ENCODE measurements around the gene PHF5A.
A peak's percentile ranks its signal among the peaks of the same experiment; 100 is the strongest.

PHF5A gene, protein sequence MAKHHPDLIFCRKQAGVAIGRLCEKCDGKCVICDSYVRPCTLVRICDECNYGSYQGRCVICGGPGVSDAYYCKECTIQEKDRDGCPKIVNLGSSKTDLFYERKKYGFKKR

DNA sequence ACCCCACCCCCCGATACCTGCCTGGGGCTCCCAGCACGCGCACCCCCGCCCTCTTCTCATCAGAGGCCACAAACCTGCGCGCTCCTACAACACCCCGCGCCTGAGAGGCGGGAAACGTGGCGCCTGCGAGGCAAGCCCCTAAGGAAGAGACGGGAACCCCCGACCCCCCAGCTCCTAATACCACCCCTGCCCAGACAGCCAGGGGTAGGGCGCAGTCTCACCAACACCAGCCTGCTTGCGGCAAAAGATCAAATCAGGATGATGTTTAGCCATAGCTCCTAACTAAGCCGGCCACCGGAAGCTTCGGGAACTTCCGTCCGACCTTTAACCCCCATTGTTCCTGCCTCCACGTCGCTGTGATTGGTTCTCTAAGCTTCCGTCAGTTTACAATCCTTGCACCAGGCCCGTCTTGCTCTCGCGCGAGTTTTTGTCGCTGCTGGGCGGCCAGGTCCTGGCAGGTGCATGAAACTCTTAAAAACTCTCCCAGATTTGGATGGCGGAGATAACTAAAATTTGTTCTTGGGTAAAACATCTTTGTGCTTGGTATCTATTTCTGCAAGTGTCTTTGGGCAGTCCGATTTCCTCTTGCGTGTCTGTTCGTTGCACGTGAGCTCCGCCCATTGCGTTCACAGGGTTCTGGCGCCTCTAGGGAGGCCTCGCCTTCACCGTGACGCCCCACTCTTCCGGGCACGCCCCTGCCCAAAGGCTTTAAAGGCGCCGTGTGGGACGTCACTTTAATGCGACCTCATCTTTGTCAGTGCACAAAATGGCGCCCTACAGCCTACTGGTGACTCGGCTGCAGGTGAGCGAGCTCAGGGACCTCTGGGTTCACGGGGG is at the start of gene PHF5A, which contains the start of gene ACO2:
TSS of gene PHF5A (minus strand) at position 312 of the 837 bp plus-strand sequence. CDS start at position 273, 39 bp downstream.
TSS of gene ACO2 (plus strand) at position 737 of the 837 bp plus-strand sequence. CDS start at position 767, 30 bp downstream.
- DNase-seq (ENCODE audit: low read depth in 2 of 2, low spot score in 1 of 2) = peak; percentile 96 to 98

DNA sequence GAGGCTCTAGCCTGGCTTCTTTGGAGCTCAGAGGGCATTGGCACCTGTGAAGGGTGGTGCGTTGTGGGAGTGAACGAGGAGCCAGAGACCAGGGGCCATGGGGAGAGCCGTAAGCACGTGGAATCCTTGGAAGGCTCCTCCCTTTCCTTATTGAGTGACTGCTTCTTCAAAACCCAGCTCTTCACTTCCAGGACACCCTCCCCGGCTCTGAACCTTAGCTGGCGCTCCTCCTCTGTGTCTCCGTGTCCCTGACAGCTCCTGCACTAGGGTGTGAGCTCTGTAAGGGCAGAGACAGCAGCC is 49.5 kb upstream of the PHF5A start:
- DNase-seq (ENCODE audit: low read depth in 2 of 2, low spot score in 1 of 2) = no peak

DNA sequence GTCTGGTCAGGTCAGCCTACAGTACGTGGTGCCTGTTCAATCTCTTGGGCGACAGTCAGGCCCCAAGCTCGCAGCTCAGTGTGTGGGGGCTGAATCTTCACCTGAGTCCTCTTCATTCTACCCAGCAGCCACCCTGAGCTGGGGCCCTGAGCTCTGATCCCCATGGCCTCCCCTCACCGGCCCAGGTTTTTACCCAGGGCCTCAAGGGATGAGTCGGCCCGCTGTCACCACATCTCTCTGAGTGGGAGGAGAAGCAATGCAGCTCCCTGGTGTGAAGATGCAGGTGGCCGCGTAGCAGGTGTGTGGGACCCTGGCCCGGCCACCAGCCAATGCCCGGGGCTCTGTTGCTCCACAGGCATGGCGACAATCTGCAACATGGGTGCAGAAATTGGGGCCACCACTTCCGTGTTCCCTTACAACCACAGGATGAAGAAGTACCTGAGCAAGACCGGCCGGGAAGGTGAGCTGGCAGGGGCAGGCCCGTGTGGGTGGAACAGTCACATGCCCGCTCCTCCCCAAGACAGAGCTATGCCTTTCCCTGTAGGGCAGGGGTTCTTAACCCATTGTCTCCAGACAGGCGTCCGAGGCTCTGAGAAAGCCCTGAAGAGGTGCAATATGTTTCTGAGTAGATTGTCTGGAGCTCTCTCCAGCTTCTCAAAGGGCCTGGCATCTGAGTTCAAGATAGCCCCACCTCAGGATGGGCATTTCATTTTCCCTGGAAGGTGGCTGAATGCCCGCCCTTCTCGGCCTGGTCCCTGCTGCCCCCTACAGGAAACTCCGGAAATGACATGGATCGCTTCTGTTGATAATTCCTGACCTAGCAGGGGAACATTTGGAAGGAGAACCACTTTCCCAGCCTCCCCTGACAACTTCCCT is 48.9 kb upstream of the PHF5A start:
- DNase-seq (ENCODE audit: low read depth in 2 of 2, low spot score in 1 of 2) = no peak

DNA sequence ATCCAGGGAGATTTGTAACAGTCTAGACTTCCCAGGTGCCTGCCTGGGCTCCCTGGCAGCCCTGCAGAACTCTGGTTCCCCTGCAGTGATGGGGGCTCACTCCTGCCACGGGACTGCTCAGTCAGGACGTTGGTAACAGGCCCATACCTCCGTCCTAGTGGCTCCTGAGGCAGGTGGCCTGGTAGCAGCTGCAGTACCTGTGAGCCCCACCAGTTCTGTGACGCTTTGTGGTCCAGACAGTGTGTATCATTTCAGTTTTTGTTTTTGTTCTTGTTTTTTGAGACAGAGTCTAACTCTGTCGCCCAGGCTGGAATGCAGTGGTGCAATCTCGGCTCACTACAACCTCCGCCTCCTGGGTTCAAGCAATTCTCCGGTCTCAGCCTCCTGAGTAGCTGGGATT is 48.0 kb upstream of the PHF5A start:
- DNase-seq (ENCODE audit: low read depth in 2 of 2, low spot score in 1 of 2) = no peak

DNA sequence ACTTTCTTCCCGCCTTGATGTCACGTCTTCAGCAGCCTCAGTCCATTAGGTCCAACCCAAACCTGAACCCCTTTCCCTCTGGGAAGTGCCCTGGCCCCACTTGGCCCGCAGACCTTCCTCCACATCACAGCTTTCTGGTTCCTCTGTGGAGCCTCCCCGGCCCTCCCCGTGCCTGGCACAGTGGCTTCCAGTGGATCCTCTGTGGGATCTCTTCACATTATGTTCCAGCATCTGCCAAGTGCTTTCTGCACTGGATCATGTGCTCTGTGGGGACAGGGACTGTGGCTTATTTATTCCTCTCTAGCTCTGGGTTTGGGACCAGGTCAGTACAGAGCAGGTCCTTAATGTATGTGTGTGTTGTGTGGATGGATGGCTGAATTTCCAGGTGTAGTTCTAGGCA is 44.9 kb upstream of the PHF5A start:
- no peak for DNase-seq (ENCODE audit: low read depth in 2 of 2, low spot score in 1 of 2)

DNA sequence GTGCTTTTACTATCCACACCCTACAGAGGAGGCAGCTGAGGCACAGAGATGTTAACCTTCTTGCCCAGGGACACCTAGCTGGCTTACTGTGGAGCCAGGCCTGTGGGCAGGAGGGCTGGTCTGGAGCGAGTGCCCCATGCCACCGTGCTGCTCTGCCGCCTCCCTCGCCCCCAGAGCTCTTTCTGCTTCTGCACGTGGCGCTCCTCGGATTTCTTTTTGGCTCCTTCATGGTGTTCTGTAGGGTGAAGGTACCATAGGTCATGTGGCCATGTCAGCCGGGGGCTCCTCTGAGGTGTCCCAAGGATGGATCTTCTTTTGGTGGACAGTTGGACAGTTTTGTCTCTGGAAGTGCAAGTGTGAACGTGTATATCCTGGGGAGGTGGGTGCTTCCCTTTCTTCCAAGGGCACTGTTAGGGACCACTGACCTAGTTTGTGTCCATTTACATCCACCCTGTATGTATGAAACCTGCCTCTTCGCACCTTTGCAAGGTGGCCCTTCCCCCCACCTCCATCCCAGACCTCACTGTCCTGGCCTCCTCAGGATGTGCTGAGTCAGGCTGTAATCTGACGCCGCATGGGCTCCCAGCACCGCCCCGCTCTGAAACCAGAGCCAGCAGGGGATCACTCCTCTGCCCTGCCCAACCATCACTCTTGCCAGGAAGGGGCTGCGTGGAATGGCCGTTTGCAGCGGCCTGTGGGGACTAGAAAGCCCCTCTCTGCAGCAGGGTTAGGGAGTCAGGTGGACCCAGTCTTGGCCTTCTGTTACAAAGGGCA is 44.1 kb upstream of the PHF5A start:
- DNase-seq (ENCODE audit: low read depth in 2 of 2, low spot score in 1 of 2) = no peak

DNA sequence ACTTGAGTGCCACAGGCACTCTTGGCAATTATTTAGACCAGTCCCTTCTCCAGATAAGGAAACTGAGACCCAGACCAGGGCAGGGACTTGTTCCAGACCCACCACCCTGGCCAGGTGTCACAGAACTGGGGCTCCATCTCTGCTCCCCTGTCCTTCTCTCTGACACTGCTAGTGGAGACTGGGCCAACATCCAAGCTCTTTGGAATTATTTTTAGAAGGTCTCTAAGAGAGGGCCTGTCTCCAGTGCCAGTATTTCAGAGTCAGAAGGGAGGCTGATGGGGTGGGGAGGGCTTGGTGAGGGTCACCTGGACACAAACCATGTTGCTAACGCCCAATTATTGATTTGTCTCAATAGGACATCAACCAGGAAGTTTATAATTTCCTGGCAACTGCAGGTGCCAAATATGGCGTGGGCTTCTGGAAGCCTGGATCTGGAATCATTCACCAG is 43.1 kb upstream of the PHF5A start:
- DNase-seq (ENCODE audit: low read depth in 2 of 2, low spot score in 1 of 2) = no peak

DNA sequence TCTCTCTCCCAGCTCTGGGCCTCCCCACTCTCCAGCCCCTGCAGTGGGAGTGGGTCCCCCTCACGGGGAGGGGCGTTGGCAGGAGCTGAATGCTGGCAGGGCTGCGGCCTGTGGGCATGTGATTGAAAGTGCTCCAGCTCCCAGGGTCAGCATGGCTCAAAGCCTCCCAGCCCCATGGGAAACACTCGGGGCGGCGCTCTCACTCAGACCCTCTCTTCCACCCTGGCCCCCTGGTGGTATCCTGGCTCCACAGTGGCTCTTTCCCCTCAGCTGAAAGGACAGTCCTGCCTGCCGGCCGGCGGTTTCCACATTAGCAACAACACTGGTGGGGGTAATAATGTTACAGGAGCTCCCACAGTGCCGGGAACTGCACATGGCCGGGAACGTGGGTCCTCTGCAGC is 40.3 kb upstream of the PHF5A start:
- no peak for DNase-seq (ENCODE audit: low read depth in 2 of 2, low spot score in 1 of 2)

DNA sequence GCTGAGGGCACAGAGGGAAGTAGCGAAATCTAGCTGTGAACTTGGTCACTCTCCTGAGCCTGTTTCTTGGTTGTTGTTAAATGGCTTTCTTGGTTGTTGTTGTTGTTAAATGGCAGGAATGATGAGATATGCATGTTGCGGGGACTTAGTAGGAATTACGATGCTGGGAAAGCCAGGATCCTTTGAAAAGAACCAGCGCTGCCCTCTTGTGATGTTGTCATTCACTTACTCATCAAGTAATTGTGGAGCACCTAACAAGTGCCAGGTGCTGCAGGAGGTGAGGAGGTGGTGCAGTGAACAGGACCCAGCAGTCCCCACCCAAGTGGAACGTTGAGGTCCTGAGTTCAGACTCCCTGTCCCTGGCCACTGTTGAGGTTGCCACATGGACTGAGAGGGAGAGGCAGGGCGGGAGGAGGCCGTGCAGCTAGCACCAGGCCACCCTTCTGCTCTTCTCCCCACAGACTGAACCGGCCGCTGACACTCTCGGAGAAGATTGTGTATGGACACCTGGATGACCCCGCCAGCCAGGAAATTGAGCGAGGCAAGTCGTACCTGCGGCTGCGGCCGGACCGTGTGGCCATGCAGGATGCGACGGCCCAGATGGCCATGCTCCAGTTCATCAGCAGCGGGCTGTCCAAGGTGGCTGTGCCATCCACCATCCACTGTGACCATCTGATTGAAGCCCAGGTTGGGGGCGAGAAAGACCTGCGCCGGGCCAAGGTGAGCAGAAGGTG is 39.0 kb upstream of the PHF5A start:
- no peak for DNase-seq (ENCODE audit: low read depth in 2 of 2, low spot score in 1 of 2)

DNA sequence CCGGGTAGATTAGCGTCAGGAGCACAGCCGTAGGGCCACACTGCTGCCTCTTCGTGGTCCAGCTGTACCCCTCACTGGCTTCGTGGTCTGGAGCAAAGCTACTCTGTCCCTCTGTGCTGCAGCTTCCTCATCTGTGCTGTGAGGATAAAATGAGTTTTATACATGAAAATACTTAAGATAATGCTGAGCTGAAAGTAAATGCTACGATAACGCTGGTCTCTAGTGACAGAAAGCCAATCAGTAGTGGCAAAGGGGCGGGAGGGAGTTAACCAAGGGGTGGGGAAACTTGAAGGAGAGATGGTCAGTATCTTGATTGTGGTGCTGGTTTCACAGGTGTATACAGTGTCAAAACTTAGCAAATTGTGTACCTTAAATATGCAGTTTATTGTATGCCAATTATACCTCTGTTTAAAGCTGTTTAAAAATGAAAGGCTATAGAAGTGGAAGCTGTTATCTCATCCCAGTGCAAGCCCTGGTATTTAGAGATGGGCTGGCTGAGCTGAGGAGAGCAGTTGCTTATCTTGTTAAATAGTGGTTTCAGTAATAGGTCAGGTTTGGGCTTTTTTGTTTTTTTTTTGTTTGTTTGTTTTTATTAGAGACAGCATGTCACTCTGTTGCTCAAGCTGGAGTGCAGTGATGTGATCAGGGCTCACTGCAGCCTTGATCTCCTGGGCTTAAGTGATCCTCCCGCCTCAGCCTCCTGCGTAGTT is 37.2 kb upstream of the PHF5A start:
- no peak for DNase-seq (ENCODE audit: low read depth in 2 of 2, low spot score in 1 of 2)

DNA sequence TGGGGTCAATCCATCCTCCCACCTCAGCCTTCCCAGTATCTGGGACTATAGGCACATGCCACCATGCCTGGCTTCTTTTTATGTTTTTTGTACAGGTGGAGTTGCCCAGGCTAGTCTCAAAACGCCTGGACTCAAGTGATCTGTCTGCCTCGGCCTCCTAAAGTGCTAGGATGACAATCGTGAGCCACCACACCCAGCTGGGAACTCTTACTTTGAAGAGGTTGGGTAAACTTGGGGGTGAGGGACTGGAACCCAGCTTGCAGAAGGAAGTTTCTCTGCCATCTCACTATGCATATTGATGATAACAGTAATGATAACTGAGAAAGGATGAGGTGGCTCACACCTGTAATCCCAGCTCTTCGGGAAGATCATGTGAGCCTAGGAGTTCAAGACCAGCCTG is 36.3 kb upstream of the PHF5A start:
- no peak for DNase-seq (ENCODE audit: low read depth in 2 of 2, low spot score in 1 of 2)

DNA sequence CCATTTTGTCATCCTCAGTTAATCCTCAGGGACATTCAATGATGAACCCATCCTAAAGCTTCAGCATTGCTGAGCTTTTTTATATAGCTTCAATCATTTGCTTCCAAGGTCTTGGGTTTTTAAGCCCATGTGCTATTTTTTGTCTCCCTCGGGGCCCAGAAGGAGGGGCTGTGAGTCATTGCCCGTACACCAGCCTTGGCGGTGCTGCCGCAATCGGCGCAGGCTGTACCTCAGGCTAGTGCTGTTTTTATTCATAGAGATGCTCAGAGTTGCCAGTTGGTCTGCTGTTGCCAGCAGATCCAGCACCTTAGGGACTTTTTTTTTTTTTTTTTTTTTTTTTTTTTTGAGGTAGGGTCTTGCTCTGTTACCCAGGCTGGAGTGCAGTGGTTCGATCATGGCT is 35.9 kb upstream of the PHF5A start:
- no peak for DNase-seq (ENCODE audit: low read depth in 2 of 2, low spot score in 1 of 2)

DNA sequence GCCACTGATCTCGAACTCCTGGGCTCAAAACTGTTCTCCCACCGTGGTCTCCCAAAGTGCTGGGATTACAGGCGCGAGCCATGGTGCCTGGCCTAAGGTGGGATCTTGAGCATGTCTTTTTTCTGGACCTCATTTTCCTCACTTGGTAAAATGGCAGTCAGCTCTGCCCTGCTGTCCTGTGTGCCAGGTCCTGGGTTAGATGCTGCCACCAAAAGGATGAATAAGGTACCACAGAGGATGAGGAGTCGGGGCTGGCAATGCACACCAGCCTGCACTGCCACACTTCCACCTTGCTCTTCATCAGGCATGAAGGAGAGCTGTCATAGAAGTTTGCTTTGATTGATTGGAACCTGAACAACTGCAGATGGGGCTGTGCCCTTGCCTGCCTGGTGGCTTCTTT is 32.7 kb upstream of the PHF5A start:
- DNase-seq (ENCODE audit: low read depth in 2 of 2, low spot score in 1 of 2) = no peak

DNA sequence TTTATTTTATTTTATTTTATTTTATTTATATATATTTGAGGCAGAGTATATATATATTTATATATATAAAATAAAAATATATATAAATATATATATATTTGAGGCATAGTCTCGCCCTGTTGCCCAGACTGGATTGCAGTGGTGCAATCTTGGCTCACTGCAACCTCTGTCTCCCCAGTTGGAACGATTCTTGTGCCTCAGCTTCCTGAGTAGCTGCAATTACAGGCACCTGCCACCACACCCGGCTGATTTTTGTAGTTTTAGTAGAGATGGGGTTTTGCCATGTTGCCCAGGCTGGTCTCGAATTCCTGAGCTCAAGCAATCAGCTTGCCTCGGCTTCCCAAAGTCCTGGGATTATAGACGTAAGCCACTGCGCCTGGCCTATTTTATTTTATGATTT is 31.8 kb upstream of the PHF5A start:
- no peak for DNase-seq (ENCODE audit: low read depth in 2 of 2, low spot score in 1 of 2)

DNA sequence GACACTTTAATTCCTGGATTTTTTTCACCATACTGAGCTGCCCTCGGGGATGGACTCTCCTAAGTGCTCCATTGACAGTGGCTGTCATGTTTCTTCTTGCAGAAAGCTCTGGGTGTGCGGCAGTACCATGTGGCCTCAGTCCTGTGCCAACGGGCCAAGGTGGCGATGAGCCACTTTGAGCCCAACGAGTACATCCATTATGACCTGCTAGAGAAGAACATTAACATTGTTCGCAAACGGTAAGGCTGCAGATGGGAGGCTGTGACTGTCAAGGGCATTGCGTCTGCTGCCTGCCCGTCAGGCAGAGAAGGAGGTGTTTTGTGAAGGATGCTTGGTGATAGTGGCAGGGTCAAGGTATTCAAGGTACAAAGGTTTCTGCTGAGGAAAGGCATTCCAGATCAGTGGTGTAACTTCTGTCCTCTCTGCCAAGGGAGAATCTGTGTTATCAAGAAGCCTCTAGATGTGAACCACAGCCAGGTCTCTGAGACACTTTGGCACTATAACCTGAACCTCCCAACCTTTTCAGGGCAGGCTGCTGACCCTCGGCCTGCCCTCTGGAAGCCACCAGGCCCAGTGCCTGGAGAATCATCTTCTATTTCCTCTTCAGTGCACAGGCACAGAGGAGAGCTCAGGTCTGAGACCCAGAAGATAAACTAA is 31.3 kb upstream of the PHF5A start:
- no peak for DNase-seq (ENCODE audit: low read depth in 2 of 2, low spot score in 1 of 2)

DNA sequence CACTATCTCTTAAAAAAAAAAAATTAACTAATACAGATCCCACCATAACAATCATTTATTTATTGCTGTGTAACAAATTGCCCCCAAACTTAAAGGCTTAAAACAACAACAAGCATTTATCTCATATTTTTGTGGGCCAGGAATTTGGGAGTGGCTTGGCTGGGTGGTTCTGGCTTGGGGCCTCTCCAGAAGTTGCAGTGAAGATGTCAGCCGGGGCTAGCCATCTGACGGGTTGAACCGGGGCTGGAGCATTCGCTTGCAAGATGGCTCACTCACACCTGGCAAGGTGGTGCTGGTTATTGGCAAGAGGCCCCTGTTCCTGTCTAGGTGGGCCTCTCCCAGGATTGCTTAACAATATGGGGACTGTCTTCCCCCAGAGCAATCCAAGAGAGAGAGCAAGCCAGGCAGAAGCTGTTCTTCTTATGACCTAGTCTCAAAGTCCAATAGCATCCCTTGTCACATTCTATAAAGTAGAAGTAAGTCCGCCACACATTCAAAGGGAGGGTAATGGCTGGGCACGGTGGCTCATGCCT is 29.9 kb upstream of the PHF5A start:
- DNase-seq (ENCODE audit: low read depth in 2 of 2, low spot score in 1 of 2) = no peak

DNA sequence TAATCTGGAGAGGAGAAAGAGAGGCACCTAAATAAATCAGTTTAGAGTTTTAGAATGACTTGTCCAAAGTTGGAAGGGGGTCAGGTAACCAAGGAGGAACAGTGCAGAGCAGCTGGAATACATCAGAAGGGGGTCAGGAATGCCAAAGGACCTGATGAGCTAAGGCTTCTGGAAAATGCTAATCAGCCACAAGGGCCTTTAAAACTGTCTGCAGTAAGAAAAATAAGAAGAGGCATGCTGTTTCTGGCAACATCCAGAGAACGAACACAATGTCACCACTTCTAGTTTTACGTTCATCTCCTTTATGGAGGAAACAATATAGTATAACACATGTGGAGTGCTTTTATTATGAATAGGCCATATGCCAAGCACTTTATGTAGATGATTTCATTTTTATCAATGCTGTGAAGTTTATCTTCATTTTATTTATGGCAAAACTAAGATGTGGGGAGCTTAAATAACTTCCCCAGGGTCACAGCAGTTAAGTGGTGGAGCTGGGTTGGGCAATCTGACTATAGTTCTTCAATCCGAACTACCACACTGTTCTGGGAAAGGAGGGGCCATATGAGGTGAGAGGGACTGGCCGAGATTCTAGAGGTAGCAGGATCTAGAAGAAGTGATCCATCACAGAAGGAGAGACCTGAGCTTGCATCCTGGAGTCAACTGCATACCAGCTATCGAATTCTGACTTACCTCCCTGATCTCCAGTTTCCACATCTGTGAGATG is 23.0 kb upstream of the PHF5A start:
- DNase-seq (ENCODE audit: low read depth in 2 of 2, low spot score in 1 of 2) = no peak

DNA sequence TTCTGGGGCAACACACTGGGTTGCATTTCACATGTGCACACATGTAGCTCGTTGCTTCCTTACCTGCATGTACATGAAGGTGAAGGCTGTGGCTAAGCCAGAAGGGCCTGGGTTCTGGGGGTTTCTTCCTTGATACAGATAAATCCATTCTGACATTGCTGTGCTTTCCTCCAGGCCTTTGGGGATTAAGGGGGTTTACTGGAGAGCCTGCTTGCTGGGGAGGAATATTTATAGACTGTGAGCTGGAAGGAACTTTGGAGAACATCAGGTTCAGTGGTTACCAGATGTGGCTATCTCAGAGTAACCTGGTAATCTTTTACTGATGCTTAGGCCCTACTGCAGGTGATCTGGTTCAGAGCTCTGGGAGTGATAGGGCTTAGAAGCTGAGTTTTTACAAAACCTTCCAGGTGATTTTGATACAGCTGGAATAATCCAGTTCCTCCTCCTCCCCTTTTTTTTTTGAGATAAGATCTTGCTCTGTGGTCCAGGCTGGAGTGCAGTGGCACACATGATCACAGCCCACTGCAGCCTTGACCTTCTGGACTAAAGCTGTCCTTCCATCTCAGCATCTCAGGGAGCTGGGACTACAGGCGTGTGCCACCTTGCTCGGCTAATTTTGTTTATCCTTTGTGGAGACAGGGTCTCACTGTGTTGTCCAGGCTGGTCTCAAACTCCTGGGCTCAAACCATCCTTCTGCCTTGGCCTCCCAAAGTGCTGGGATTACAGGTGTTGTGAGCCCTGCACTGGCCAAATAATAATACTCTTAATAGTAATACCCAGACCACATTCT is 20.3 kb upstream of the PHF5A start:
- DNase-seq (ENCODE audit: low read depth in 2 of 2, low spot score in 1 of 2) = no peak
